GM10266 (cell line): ENCODE results near the gene PACRGL.

Experiments used
- DNase-seq: peaks from one replicate; pipeline ENCODE4 v3.0.0; 2012; ENCODE audit errors: extremely low spot score
- TF ChIP-seq, protein P1 (sequence below): IDR thresholded peaks from 2 replicates; pipeline ENCODE4 v1.5.1; 2012; ENCODE audit warnings: mild to moderate bottlenecking, low read depth; ENCODE audit not compliant: control insufficient read depth, insufficient read depth; ENCODE audit errors: missing control alignments

Gene PACRGL

DNA sequence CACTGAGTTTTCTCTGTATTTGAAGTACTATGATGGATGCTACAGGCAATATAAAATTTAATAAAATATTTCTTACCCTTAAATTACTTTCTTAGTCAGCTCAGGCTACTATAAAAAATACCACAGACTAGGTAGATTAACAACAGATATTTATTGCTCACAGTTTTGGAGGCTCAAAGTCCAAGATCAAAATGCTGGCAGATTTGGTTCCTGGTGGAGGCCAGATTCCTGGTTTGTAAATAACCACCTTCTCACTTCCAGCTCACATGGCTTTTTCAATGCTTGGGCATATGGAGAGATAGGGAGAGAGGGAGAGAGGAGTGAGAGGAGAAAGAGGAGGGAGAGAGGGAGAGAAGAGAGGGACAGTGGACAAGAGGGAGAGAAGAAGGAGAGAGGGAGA lies 24.5 kb upstream of the PACRGL start:
- TF ChIP-seq, protein P1, sequence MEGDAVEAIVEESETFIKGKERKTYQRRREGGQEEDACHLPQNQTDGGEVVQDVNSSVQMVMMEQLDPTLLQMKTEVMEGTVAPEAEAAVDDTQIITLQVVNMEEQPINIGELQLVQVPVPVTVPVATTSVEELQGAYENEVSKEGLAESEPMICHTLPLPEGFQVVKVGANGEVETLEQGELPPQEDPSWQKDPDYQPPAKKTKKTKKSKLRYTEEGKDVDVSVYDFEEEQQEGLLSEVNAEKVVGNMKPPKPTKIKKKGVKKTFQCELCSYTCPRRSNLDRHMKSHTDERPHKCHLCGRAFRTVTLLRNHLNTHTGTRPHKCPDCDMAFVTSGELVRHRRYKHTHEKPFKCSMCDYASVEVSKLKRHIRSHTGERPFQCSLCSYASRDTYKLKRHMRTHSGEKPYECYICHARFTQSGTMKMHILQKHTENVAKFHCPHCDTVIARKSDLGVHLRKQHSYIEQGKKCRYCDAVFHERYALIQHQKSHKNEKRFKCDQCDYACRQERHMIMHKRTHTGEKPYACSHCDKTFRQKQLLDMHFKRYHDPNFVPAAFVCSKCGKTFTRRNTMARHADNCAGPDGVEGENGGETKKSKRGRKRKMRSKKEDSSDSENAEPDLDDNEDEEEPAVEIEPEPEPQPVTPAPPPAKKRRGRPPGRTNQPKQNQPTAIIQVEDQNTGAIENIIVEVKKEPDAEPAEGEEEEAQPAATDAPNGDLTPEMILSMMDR = no peak
- no peak for DNase-seq

DNA sequence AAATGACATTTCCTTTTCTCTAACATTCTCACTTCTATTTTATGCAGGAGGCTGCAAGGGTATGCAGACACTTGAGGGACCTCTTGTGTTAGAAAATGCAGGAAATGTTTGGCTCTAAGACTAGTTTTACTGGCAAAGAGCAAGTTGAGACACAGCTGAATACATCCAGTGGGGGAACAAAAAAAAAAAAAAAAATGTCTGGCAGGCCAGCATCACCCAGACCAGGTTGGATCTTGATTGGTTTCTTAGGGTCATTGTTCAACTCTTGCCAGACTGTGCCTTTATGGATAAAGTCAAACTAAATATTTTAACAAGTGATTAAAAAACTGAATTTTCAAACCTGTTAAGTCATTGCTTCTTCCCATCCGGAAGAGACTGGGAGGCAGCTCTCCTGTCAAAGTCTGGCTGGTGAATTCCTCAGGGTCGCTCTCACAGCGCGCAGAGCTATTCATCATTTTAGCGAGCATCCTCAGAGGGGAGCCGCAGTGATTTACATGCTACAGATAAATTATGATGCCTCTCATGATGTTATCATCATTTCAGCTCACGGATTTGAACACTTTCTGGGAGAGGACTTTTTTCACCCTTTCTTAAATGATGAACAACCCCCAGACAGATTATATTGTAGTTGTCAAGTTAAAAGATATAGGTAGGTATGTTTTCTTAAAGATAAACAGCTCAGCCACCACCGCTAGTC lies 23.6 kb upstream of the PACRGL start:
- no peak for DNase-seq
- TF ChIP-seq, protein P1 = no peak

DNA sequence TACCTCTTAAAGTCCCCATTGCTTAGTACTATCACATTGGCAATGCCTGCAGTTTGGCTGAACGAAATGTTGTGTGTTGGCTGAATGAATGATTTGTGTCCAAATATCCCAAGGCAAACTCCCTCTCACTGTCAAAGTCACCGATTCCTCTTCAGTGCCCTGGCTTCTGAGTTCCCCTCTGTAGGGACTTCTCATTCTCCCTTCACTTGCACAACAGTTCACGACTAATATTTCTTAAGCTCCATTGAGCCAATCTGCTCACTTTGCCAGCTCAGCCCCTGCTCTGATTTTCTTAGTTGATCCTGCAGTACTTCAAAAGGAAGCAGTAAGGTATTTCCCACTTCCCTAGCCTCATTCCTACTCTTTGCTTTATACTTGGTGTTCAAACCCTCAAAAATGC lies 21.9 kb upstream of the PACRGL start:
- no peak for DNase-seq
- TF ChIP-seq, protein P1 = no peak

DNA sequence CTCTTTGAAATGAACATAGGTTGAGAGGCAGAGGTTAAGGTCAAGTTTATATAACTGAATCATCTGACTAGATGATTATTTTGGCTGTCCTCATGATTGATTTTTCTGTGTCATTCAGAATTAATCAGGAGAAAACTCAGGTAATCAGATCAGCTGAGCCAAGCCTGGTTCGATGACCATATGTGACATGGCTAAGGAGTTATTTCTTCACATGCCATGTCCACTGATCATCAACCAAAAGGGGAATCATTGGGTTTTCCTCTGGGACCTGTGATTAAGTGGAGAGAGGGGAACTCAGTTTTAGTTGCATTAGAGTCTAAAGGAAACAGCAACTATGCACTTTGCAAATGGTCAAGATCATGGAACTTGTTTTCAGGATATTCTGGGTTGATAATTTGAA lies 20.3 kb upstream of the PACRGL start:
- no peak for DNase-seq
- TF ChIP-seq, protein P1 = no peak

DNA sequence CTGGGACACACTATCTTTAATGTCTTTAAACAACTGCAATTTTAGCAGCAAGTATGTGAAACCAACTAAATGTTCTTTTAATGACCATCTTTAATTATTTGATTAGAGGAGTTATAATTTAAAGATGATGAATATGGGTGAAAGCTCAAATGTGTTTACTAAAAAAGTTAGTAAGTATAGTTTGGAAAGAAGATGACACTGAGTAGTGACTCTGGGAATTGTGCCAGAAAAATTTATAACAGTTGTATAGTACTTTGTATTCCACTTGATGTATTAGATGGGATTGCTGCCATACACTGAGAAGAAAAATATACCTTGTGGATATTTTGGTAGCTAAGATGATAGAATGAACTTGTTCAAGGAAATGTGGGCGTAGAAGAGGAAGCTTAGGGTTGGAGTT lies 19.5 kb upstream of the PACRGL start:
- TF ChIP-seq, protein P1 = no peak
- DNase-seq = no peak

DNA sequence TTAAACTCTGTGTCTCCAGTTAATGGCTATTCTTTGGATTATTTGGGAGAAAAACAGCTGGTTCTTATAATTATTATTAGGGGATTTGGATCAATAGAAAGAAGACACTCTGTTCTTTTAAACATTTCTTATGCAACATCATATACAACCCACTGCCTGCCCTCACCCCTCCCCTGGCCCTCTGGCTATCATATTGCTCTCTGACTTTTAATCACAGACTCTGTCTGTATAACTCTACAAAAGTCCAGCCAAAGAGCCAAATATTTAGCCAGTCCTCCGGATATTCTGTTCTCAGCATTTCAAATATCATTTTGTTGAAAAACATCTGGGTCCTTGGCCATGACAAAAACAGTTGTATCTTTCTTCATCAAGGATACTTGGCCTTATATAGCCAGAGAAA lies 19.0 kb upstream of the PACRGL start:
- TF ChIP-seq, protein P1 = no peak

DNA sequence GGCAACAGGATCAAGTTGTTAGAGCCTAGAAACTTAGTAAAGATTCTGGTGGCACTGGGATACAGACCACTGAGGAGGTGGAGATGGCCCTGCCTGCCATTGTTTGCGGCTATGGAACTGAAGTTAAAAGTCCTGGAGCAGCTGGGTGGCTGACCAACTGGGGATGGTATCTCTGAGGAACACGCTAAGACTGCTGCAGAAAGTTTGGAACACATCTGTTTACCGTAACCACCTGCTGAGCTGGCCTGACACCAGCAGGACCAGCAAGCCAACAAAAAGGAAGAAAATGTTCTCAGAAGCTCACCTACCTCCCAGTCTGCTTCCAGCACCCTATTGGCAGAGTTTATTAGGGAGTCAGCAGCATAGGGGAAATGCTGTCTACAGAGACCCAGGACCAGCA lies 17.4 kb upstream of the PACRGL start:
- DNase-seq = no peak
- TF ChIP-seq, protein P1 = no peak

More for the DNA sequence above, 19.0 kb upstream of the PACRGL start:
- no peak for DNase-seq
